DMS 273 (cell line): ENCODE results near the gene C16orf82.
"Not testable (repeated sequence)": the region's sequence is repeated elsewhere in the genome, so short reads cannot be mapped to it uniquely, and the experiment has no call there.

ENCODE experiments used
- DNase-seq: peaks from one replicate; lab custom pipeline; 2025; ENCODE audit not compliant: unreplicated experiment; lab: John Stamatoyannopoulos, UW

Gene C16orf82

GRCh38 chr16:27086031-27086430, 19.3 kb downstream of the C16orf82 start:
- not testable (repeated sequence) for DNase-seq

- no peak for DNase-seq
These were observed 21.5 kb downstream of the C16orf82 start for GRCh38 chr16:27088216-27088615.

- DNase-seq, result no peak
These were observed 29.6 kb downstream of the C16orf82 start for GRCh38 chr16:27096375-27096774.

GRCh38 chr16:27097800-27098230, 31.1 kb downstream of the C16orf82 start:
- DNase-seq, result no peak

DNA sequence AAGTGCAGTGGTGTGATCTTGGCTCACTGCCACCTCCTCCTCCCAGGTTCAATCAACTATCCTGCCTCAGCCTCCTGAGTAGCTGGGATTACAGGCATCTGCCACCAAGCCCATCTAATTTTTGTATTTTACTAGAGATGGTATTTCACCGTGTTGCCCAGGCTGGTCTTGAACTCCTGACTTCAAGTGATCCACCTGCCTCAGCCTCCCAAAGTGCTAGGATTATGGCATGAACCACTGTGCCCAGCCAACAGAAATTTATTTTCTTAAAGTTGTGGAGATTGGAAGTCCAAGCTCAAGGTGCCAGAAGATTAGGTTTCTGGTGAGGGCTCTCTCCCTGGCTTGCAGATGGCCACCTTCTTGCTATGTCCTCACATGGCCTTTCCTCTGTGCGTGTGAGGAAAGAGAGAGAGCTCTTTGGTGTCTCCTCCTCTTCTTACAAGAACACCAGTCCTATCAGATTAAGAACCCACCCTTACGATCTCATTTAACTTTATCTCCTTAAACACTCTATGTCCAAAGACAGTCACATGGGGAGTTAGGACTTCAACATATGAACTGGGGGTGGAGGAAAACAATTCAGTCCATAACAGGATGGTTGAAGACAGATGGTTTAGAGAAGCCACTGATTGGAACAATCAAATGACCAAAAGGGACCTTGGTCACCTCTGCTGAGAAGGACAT, 31.8 kb downstream of the C16orf82 start:
- DNase-seq, result no peak

GRCh38 chr16:27102701-27103575, 36.2 kb downstream of the C16orf82 start:
- no peak for DNase-seq

- DNase-seq, result no peak
These were observed 37.2 kb downstream of the C16orf82 start for GRCh38 chr16:27103954-27104353.

GRCh38 chr16:27106305-27106704, 39.6 kb downstream of the C16orf82 start:
- no peak for DNase-seq

DNA sequence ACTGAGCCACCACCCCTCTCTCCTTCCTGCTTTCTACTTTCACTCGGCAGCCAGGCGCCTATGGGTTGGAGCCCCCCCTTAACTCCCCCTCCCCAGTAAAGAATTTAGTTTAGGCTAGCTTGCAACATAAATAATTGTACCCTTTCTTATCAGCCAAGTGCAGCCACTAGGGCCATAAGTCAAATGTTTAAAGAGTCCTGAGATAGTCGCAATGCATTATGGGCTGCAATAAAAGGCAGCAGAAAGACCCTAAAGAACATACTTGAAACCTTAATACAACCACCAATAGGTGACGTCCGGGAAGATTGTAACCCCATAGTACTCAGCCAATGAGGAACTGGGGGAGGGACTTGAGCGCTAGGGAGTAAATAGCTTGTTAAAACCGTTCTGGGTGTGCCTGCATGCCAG, 40.5 kb downstream of the C16orf82 start:
- DNase-seq, result no peak

DNA sequence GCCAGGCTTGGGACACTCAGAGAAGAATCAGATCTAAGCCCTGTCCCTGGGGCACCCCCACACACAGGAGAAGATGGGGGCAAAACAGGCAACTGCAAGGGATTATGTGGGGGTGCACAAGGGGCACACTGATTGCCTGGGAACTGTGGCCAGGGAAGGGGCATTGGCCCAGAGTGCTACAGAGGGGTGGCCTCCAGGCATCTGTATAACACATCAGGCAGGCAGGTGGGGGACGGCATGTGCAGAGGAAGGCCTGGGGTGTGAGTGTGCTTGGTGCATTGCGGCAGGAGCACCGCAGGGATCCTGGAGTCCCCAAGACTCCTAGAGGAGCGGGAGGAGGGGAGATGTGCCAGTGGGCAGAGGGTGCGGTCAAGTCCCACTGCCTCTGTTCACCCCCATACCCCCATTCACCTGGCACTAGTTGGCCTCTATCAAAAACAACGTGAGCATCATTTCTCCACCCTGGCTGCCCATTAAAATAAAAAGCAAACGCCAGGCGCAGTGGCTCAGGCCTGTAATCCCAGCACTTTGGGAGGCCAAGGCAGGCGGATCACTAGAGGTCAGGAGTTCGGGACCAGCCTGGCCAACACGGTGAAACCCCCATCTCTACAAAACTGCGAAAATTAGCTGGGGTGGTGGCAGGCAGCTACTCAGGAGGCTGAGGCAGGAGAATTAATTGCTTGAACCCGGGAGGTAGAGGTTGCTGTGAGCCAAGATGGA, 41.5 kb downstream of the C16orf82 start:
- DNase-seq, result no peak

- DNase-seq, result no peak
These were observed 42.3 kb downstream of the C16orf82 start for GRCh38 chr16:27108826-27109665.

DNA sequence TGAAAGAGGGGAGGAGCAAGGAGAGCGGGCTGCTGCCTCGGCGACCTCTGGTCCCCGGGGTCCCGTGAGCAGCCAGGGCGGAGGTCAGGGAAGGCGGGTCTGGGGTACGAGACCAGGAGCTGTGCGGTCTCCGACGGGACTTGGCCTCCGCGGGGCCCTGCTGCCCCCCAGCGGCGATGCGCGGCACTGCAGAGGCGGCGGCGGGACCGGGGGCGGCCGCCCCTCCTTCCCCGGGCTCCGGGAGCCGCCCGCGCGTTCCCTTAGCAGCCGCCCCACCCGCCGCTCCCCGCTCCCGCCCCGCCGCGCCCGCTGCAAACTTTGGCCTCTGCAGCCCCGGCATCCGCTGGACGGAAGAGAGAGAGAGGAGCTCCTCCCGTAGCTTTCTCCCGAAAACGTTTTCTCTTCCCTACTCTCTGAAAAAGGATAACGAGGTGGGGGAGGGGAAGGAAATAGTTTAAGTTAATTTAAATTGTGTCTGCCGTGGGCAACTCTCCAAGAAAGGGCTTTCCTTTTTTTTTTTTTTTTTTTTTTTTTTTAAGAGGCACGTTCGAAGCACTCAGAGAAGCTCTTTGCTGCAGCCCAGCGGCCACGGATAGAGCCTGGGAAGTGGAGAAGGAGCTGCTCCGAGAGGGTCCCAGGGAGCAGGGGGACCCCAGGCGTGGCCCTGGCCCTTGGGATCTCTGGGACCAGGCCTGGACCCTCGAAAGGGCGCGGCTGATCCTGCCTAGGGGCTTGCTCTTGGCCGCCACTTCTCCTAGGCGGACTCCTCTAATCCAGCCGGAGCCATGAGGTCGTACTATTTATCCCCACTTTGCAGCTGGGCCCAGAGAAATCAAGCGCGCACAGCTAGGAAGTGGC, 43.2 kb downstream of the C16orf82 start:
- DNase-seq, result peak; percentile 88

GRCh38 chr16:27110524-27110896, 43.8 kb downstream of the C16orf82 start:
- no peak for DNase-seq

DNA sequence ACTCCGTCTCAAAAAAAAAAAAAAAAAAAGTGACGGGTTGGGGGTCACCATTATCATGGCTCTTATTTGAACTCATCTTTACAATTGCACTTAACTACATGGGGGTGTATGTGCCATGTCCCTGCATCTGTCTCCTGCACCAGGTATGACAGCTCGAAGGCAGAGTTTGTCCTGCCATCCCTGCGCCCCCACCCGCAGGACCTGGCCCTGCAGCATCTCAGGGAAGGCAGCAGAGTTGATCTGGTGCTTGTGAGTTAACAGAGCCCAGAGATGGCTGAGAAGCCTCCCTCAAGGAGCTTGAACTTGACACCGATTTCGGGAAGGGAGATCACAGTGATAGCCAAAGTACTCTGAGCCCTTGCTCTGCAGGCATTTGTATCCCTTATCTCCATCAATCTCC, 44.8 kb downstream of the C16orf82 start:
- DNase-seq, result peak; percentile 17

- no peak for DNase-seq
These were observed 45.5 kb downstream of the C16orf82 start for GRCh38 chr16:27112093-27112811.

DNA sequence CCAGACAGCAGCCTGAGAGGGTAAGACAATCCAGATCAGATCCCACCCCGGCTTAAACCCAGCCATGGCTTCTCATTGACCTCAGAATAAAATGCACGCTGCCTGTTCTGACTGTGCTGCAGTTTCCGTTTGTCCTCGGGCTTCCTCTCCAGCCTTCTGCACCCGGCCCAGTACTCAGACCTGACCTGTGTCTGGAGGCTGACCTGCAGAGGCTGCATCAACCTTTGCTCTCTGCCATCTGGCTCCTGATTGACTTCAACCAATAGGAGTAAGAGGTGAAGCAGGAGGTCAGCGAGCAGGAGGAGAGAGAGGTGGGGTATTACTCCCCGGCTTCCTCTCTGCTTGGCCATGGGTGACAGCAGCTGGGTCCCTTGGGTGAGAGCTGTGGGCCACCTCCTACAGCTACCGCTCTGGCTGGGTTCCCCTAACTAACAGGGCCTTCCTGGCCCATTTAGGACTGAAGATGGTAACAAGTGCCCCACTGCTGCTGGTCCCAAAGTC, 46.7 kb downstream of the C16orf82 start:
- no peak for DNase-seq

GRCh38 chr16:27114006-27114405, 47.3 kb downstream of the C16orf82 start:
- DNase-seq, result no peak

DNA sequence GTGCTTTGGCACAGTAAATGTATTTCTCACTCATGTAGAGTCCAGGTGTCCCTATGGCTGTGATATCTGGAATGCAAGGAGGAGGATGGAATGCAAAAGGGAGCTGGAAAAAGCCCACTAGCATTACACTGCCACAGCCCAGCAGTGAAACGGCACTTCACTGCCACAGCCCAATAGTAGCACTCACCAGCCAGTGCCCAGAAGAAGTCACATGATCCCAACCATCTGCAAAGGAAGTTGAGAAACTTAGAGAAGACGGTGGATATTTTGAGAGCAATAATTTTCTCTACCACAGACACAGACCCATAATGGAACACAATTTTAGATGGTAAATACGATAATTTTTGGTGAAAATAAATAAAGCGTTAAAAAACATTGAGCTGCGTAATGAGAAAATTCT, 51.8 kb downstream of the C16orf82 start:
- no peak for DNase-seq
